ENCODE results near the gene FAM204A. TPM values are rescaled to one million over a fixed set of nuclear protein-coding genes. Genes with fewer than 3 reads are reported as not detected.

FAM204A gene
- total and polyA plus RNA-seq, 2 experiments from 2014 or later, result 50.8 to 56.6 TPM

GRCh38 chr10:118324140-118324539 lies 18.0 kb downstream of the FAM204A start:
- Histone ChIP-seq H3K4me2 (no peak overlapping the region), H3K9me3 (ENCODE audit: low read depth) (no peaks in the 10 kb centered on the region), H3K79me2 (no peaks in the 10 kb centered on the region), H4K20me1 (ENCODE audit: insufficient read depth, poor library complexity, severe bottlenecking) (no peaks in the 10 kb centered on the region), H3K9me2 (replicated peaks; ENCODE audit: insufficient read depth) (peaks cover 2% of the 10 kb centered on the region), H3K4me1 (ENCODE audit: insufficient read depth) (no peaks in the 10 kb centered on the region), H3K27me3 (no peaks in the 10 kb centered on the region), H2AFZ (no peak overlapping the region), H3K36me3 (replicated peaks; ENCODE audit: insufficient read depth, low read depth) (no peaks in the 10 kb centered on the region), H3K4me3 (no peak overlapping the region), H3K27ac (no peak overlapping the region)
- TF ChIP-seq EZH2phosphoT487 (IDR thresholded peaks at IDR 0.05; ENCODE audit: low read depth, severe bottlenecking, unreplicated experiment) (no peak), CTCF (IDR thresholded peaks at IDR 0.05; ENCODE audit: poor library complexity) (no peak), EZH2 (IDR thresholded peaks at IDR 0.05; ENCODE audit: borderline replicate concordance) (no peak)
- no peak for DNase-seq (ENCODE audit: low spot score)
- WGBS (ENCODE audit: low lambda C conversion rate, missing lambda C conversion rate), result 97% methylated on average over 2 of the region's 2 CpGs

GRCh38 chr10:118321724-118322575 lies 20.2 kb downstream of the FAM204A start:
- Histone ChIP-seq H3K9me3 (ENCODE audit: low read depth) (no peaks in the 10 kb centered on the region), H3K79me2 (no peaks in the 10 kb centered on the region), H3K36me3 (replicated peaks; ENCODE audit: insufficient read depth, low read depth) (no peaks in the 10 kb centered on the region), H3K27me3 (no peaks in the 10 kb centered on the region), H2AFZ (no peak overlapping the region), H3K9me2 (replicated peaks; ENCODE audit: insufficient read depth) (peaks cover 2% of the 10 kb centered on the region), H3K4me3 (no peak overlapping the region), H3K27ac (no peak overlapping the region), H3K4me2 (no peak overlapping the region), H4K20me1 (ENCODE audit: insufficient read depth, poor library complexity, severe bottlenecking) (no peaks in the 10 kb centered on the region), H3K4me1 (ENCODE audit: insufficient read depth) (no peaks in the 10 kb centered on the region)
- WGBS (ENCODE audit: low lambda C conversion rate, missing lambda C conversion rate), result 94% methylated on average over 6 of the region's 6 CpGs
- DNase-seq (ENCODE audit: low spot score), result no peak
- TF ChIP-seq EZH2phosphoT487 (IDR thresholded peaks at IDR 0.05; ENCODE audit: low read depth, severe bottlenecking, unreplicated experiment), result no peak
- no peak for TF ChIP-seq EZH2 (IDR thresholded peaks at IDR 0.05; ENCODE audit: borderline replicate concordance)
- TF ChIP-seq CTCF (IDR thresholded peaks at IDR 0.05; ENCODE audit: poor library complexity), result no peak

- no peaks in the 10 kb centered on the region for H3K9me3 ChIP-seq (ENCODE audit: low read depth)
- DNase-seq (ENCODE audit: low spot score), result no peak
- H3K4me2 ChIP-seq, result no peak overlapping the region
- no peaks in the 10 kb centered on the region for H3K36me3 ChIP-seq (replicated peaks; ENCODE audit: insufficient read depth, low read depth)
- H3K27me3 ChIP-seq, result no peaks in the 10 kb centered on the region
- no peak overlapping the region for H2AFZ ChIP-seq
- peaks cover 1% of the 10 kb centered on the region for H3K9me2 ChIP-seq (replicated peaks; ENCODE audit: insufficient read depth)
- no peaks in the 10 kb centered on the region for H3K79me2 ChIP-seq
- H3K27ac ChIP-seq, result no peak overlapping the region
- TF ChIP-seq EZH2phosphoT487 (IDR thresholded peaks at IDR 0.05; ENCODE audit: low read depth, severe bottlenecking, unreplicated experiment) (no peak), CTCF (IDR thresholded peaks at IDR 0.05; ENCODE audit: poor library complexity) (no peak), EZH2 (IDR thresholded peaks at IDR 0.05; ENCODE audit: borderline replicate concordance) (no peak)
- H4K20me1 ChIP-seq (ENCODE audit: insufficient read depth, poor library complexity, severe bottlenecking), result no peaks in the 10 kb centered on the region
- 72% methylated on average over 6 of the region's 6 CpGs for WGBS (ENCODE audit: low lambda C conversion rate, missing lambda C conversion rate)
- no peak overlapping the region for H3K4me3 ChIP-seq
- H3K4me1 ChIP-seq (ENCODE audit: insufficient read depth), result no peaks in the 10 kb centered on the region
Observed at GRCh38 chr10:118315629-118316028, 26.5 kb downstream of the FAM204A start.

Data from hepatocyte (in vitro differentiated cells).